PC-9 (cell line): Measurements from ENCODE around the gene MINDY4. TPM values are rescaled to one million over a fixed set of nuclear protein-coding genes. Genes with fewer than 3 reads are reported as not detected.

Experiments
- BruUV-seq: library from RNA; stranded (reverse); fragments of 400-500 nt; replicated peaks from 2 replicates; lab custom pipeline; 2021; lab: Mats Ljungman, UMichigan
- CTCF ChIA-PET: fragments of 300-600 bp; sonication (Branson Sonifier 250); formaldehyde crosslinking; loops from one replicate; lab custom pipeline; 2022; ENCODE audit warnings: antibody characterized with exemption; lab: Charles Lee
- POLR2A ChIA-PET: fragments of 300-600 bp; sonication (Branson Sonifier 250); formaldehyde crosslinking; loops from one replicate; lab custom pipeline; 2022; ENCODE audit warnings: antibody characterized with exemption; ENCODE audit not compliant: unreplicated experiment; lab: Charles Lee
- DNase-seq, 2 experiments: peaks; one replicate each; pipeline versions ENCODE4 v3.0.0 to v3.0.0-alpha.2; 2015 to 2022; ENCODE audit warnings: mixed read lengths in 1 of 2
- H2AFZ ChIP-seq: fragments of 200-600 bp; sonication (generic); 2 replicates; pipeline ENCODE4 v1.8.1; 2017; ENCODE audit warnings: antibody characterized with exemption
- H3F3A ChIP-seq: fragments of 200-600 bp; sonication (generic); 2 replicates; pipeline ENCODE4 v1.8.1; 2017; ENCODE audit warnings: antibody characterized with exemption, mild to moderate bottlenecking, low read depth; ENCODE audit not compliant: insufficient read depth
- H3K27ac ChIP-seq: fragments of 200-600 bp; sonication (generic); 2 replicates; pipeline ENCODE4 v1.6.1; 2016; ENCODE audit warnings: mixed run types
- H3K27me3 ChIP-seq: fragments of 200-600 bp; sonication (generic); 2 replicates; pipeline ENCODE4 v1.6.1; 2016; ENCODE audit warnings: low read depth, mixed run types; ENCODE audit not compliant: insufficient read depth
- H3K36me3 ChIP-seq: fragments of 200-600 bp; sonication (generic); 2 replicates; pipeline ENCODE4 v1.6.1; 2016; ENCODE audit warnings: low read depth, mixed run types
- H3K4me1 ChIP-seq: fragments of 200-600 bp; sonication (generic); replicated peaks from 2 replicates; pipeline ENCODE4 v1.6.1; 2016; ENCODE audit warnings: mixed run types; ENCODE audit not compliant: insufficient read depth
- H3K4me2 ChIP-seq: fragments of 200-600 bp; sonication (generic); 2 replicates; pipeline ENCODE4 v1.6.1; 2017; ENCODE audit warnings: mixed run types
- H3K4me3 ChIP-seq: fragments of 200-600 bp; sonication (generic); 2 replicates; pipeline ENCODE4 v1.6.1; 2016; ENCODE audit warnings: mixed run types
- H3K79me2 ChIP-seq: fragments of 200-600 bp; sonication (generic); 2 replicates; pipeline ENCODE4 v1.6.1; 2017; ENCODE audit warnings: low read depth, mixed run types
- H3K9me2 ChIP-seq: fragments of 200-600 bp; sonication (generic); 2 replicates; pipeline ENCODE4 v1.8.1; 2017; ENCODE audit warnings: mild to moderate bottlenecking; ENCODE audit not compliant: insufficient read depth
- H3K9me3 ChIP-seq: fragments of 200-600 bp; sonication (generic); 2 replicates; pipeline ENCODE4 v1.8.1; 2016; ENCODE audit warnings: low read depth; ENCODE audit not compliant: insufficient read depth
- H4K20me1 ChIP-seq: fragments of 200-600 bp; sonication (generic); 2 replicates; pipeline ENCODE4 v1.8.1; 2017; ENCODE audit not compliant: insufficient read depth
- EZH2 ChIP-seq: fragments of 200-600 bp; sonication (generic); IDR thresholded peaks from 2 replicates; pipeline ENCODE4 v1.8.0; 2017; ENCODE audit warnings: antibody characterized with exemption, low read depth
- intact Hi-C: fragments of 100-400 bp; cut with micrococcal nuclease; formaldehyde crosslinking; loops from one replicate; pipeline ENCODE4 v1.10.0; 2022; ENCODE audit not compliant: unreplicated experiment
- total RNA-seq: library from RNA; stranded (reverse); gene quantifications from 2 replicates; pipeline ENCODE4 v1.2.3, GENCODE V29; 2021
- TF ChIP-seq, protein P1 (sequence below): fragments of 200-600 bp; sonication (generic); conservative IDR thresholded peaks from 2 replicates; pipeline ENCODE4 v1.6.1; 2017; ENCODE audit warnings: mixed run types, antibody characterized with exemption, mild to moderate bottlenecking, moderate library complexity

Gene MINDY4
- total RNA-seq, 1 experiment from 2014 or later = 14.8 TPM

DNA sequence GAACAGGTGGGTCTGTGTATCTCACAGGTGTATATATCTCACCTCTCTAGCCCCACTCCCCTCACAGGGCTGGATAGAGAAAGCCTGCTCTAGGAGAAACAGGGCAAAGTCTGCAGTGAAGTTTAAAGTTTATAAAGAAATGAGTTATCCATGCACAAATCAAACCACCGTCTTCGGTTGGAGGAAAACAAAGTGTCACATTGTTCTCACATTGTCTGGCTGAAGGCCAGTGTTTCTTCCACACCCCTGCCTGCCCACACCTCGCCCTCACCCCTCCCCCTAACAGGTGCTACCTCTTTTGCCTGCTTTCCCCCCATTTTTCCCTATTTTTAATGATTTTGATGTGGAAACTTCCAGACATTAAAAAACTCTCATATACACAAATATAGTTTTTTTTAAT, 166.2 kb downstream of the MINDY4 start:
- H3K4me3 ChIP-seq = no peak overlapping the region
- no peaks in the 10 kb centered on the region for H3K79me2 ChIP-seq
- H4K20me1 ChIP-seq = no peaks in the 10 kb centered on the region
- no peaks in the 10 kb centered on the region for H3K9me3 ChIP-seq
- peak overlapping the region; percentile 2; the same call in 1 of the 2 replicates for H3K4me2 ChIP-seq
- no peaks in the 10 kb centered on the region; the same call in 1 of the 2 replicates for H3F3A ChIP-seq
- intact Hi-C loops = loop anchor here (5.0 kb wide), 1 partner anchor 90 kb away; no protein-coding TSS in a partner anchor
- TF ChIP-seq, protein P1, sequence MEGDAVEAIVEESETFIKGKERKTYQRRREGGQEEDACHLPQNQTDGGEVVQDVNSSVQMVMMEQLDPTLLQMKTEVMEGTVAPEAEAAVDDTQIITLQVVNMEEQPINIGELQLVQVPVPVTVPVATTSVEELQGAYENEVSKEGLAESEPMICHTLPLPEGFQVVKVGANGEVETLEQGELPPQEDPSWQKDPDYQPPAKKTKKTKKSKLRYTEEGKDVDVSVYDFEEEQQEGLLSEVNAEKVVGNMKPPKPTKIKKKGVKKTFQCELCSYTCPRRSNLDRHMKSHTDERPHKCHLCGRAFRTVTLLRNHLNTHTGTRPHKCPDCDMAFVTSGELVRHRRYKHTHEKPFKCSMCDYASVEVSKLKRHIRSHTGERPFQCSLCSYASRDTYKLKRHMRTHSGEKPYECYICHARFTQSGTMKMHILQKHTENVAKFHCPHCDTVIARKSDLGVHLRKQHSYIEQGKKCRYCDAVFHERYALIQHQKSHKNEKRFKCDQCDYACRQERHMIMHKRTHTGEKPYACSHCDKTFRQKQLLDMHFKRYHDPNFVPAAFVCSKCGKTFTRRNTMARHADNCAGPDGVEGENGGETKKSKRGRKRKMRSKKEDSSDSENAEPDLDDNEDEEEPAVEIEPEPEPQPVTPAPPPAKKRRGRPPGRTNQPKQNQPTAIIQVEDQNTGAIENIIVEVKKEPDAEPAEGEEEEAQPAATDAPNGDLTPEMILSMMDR = no peak; the same call in 1 of the 2 replicates
- H3K36me3 ChIP-seq = no peaks in the 10 kb centered on the region
- no peak overlapping the region for H2AFZ ChIP-seq
- no peaks in the 10 kb centered on the region for H3K9me2 ChIP-seq
- H3K4me1 ChIP-seq = peaks cover 19% of the 10 kb centered on the region
- DNase-seq = no peak
- H3K27me3 ChIP-seq = peaks cover 9% of the 10 kb centered on the region; the same call in 1 of the 2 replicates
- no TSS peak for BruUV-seq
- ChIA-PET CTCF (interaction anchor here (0.7 kb wide), 1 partner anchor 11 kb away, joined by 3 read pairs; no protein-coding TSS in a partner anchor), POLR2A (no interaction called here)
- no peak overlapping the region for H3K27ac ChIP-seq

- TF ChIP-seq, protein P1 = peak; percentile 99
- no peak for TF ChIP-seq EZH2
- H2AFZ ChIP-seq = peak overlapping the region; percentile 52; the same call in 1 of the 2 replicates
- H3K4me2 ChIP-seq = peak overlapping the region; percentile 60
- no peaks in the 10 kb centered on the region for H3K9me3 ChIP-seq
- no peaks in the 10 kb centered on the region for H3K9me2 ChIP-seq
- H3K4me3 ChIP-seq = no peak overlapping the region
- H3K36me3 ChIP-seq = no peaks in the 10 kb centered on the region
- no TSS peak for BruUV-seq
- peak; percentile 60 to 88 for DNase-seq
- peaks cover 19% of the 10 kb centered on the region for H3K4me1 ChIP-seq
- H3K27ac ChIP-seq = no peak overlapping the region
- intact Hi-C loops = loop anchor here (1.0 to 5.0 kb wide), 2 partner anchors 40 to 91 kb away; no protein-coding TSS in a partner anchor
- no peaks in the 10 kb centered on the region for H3K79me2 ChIP-seq
- POLR2A ChIA-PET = no interaction called here
- no peaks in the 10 kb centered on the region for H4K20me1 ChIP-seq
- H3F3A ChIP-seq = no peaks in the 10 kb centered on the region
- peaks cover 9% of the 10 kb centered on the region; the same call in 1 of the 2 replicates for H3K27me3 ChIP-seq
- CTCF ChIA-PET = interaction anchor here (0.6 to 1.2 kb wide), 7 partner anchors 14 to 1455 kb away, joined by 3 to 11 read pairs (median 4); no protein-coding TSS in a partner anchor
Observed at GRCh38 chr7:30938435-30939316, 167.5 kb downstream of the MINDY4 start.

DNA sequence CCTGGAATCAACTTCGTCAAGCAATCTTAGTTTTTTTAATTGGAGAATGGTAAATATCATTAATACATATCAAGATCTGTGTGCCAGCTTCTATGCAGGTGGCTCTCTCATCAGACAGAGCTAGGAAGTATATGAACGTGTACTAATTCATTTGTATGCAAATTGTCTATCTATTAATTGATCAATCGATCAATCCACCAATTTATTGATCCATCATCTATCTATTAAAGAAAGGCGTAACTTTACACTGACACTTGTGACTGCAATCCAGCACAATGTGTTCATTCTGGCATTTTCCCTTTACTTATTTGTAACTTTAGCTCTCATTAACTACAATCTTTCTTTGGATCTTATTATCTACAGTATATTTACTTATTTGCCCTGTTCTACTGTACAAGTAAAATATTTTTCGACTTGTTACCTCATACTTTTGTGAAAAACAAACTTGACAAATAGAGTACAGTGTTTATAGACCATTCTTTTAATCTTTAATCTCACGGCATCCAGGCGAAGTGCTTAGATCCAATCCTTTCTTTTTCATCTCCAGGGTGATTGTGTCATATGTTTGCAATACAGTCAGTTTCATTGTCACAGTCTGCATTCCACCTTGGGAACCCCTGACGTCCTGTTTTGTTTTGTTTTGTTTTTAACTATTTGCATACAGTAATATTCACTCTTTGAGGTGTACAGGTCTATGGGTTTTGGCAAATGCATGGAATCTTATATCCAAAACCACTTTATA, 170.5 kb downstream of the MINDY4 start:
- intact Hi-C loops = no loop called here
- BruUV-seq = no TSS peak
- Histone ChIP-seq H3K9me2 (no peaks in the 10 kb centered on the region), H3F3A (no peaks in the 10 kb centered on the region), H3K79me2 (no peaks in the 10 kb centered on the region), H3K27me3 (peaks cover 13% of the 10 kb centered on the region; the same call in 1 of the 2 replicates), H3K27ac (no peak overlapping the region), H3K36me3 (no peaks in the 10 kb centered on the region), H3K9me3 (peaks cover 9% of the 10 kb centered on the region; the same call in 1 of the 2 replicates), H3K4me2 (no peak overlapping the region), H4K20me1 (no peaks in the 10 kb centered on the region), H2AFZ (no peak overlapping the region), H3K4me1 (peaks cover 19% of the 10 kb centered on the region), H3K4me3 (no peak overlapping the region)
- DNase-seq = peak in 1 of 2 experiments; percentile 52
- POLR2A ChIA-PET = no interaction called here
- TF ChIP-seq EZH2 = no peak
- TF ChIP-seq, protein P1 = no peak
- CTCF ChIA-PET = no interaction called here
